ENCODE results near the gene MUC5AC. TPM values are rescaled to one million over a fixed set of nuclear protein-coding genes. Genes with fewer than 3 reads are reported as not detected.

Gene MUC5AC
- total RNA-seq, 1 donor from 2014 or later = not detected

GRCh38 chr11:1217151-1217550 lies 59.4 kb downstream of the MUC5AC start:
- Mint-ChIP-seq H3K4me1 (no peaks in the 10 kb centered on the region), H3K4me3 (no peak overlapping the region), H3K27ac (no peak overlapping the region), H3K9me3 (peaks cover 21% of the 10 kb centered on the region), H3K27me3 (peaks cover 9% of the 10 kb centered on the region), H3K36me3 (ENCODE audit: low read depth) (peaks cover 2% of the 10 kb centered on the region)
- no peak for ATAC-seq (ENCODE audit: low read depth)
- no peak for DNase-seq
- ChIA-PET CTCF (no interaction called here), POLR2A (no interaction called here)
- intact Hi-C loops (cut with micrococcal nuclease) = no loop called here
- TF ChIP-seq, protein P1, sequence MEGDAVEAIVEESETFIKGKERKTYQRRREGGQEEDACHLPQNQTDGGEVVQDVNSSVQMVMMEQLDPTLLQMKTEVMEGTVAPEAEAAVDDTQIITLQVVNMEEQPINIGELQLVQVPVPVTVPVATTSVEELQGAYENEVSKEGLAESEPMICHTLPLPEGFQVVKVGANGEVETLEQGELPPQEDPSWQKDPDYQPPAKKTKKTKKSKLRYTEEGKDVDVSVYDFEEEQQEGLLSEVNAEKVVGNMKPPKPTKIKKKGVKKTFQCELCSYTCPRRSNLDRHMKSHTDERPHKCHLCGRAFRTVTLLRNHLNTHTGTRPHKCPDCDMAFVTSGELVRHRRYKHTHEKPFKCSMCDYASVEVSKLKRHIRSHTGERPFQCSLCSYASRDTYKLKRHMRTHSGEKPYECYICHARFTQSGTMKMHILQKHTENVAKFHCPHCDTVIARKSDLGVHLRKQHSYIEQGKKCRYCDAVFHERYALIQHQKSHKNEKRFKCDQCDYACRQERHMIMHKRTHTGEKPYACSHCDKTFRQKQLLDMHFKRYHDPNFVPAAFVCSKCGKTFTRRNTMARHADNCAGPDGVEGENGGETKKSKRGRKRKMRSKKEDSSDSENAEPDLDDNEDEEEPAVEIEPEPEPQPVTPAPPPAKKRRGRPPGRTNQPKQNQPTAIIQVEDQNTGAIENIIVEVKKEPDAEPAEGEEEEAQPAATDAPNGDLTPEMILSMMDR (IDR thresholded peaks at IDR 0.05) = no peak

GRCh38 chr11:1218256-1218787 lies 60.6 kb downstream of the MUC5AC start:
- intact Hi-C loops (cut with micrococcal nuclease) = no loop called here
- no peak overlapping the region for H3K4me3 Mint-ChIP-seq
- H3K27me3 Mint-ChIP-seq = peaks cover 9% of the 10 kb centered on the region
- ATAC-seq (ENCODE audit: low read depth) (no peak), DNase-seq (no peak)
- CTCF ChIA-PET = no interaction called here
- TF ChIP-seq, protein P1 (IDR thresholded peaks at IDR 0.05) = no peak
- POLR2A ChIA-PET = no interaction called here
- no peak overlapping the region for H3K27ac Mint-ChIP-seq
- peaks cover 13% of the 10 kb centered on the region for H3K9me3 Mint-ChIP-seq
- no peaks in the 10 kb centered on the region for H3K4me1 Mint-ChIP-seq
- no peaks in the 10 kb centered on the region for H3K36me3 Mint-ChIP-seq (ENCODE audit: low read depth)

DNA sequence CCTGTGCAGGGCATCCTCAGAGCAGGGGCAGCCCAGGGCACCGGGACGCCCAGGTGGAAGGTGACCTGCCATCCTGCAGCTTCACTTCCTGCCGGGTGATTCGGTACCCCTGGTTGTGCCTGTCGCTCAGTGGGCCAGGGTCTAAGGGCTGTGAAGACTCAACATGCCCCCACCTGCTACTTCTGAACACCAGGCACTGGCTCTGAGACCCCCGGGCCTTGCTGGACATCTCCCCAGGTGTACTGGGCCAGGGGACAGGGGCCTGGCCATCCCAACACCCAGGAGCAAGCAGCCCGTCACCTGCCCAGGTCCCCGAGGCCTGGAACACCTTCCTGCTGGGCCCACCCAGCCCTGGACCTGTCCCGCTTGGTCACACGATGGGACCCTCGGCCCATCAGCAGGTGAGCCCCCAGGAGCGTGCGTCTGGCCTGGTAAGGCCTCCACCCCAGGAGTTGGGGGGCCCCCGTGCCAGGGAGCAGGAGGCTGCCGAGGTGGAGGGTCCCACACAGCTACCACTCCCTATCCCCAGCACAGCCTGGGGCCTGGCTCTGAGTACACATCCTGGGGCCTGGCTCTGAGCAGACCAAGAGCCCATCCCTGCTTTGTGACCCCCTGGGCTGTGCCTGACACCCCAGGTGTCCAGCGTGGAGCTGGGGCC lies 61.2 kb downstream of the MUC5AC start:
- ATAC-seq (ENCODE audit: low read depth) = no peak
- Mint-ChIP-seq H3K4me1 (no peaks in the 10 kb centered on the region), H3K9me3 (peaks cover 7% of the 10 kb centered on the region), H3K36me3 (ENCODE audit: low read depth) (no peaks in the 10 kb centered on the region), H3K27ac (no peak overlapping the region), H3K27me3 (peaks cover 9% of the 10 kb centered on the region), H3K4me3 (no peak overlapping the region)
- ChIA-PET POLR2A (no interaction called here), CTCF (no interaction called here)
- intact Hi-C loops (cut with micrococcal nuclease) = no loop called here
- TF ChIP-seq, protein P1 (IDR thresholded peaks at IDR 0.05) = no peak
- DNase-seq = no peak

DNA sequence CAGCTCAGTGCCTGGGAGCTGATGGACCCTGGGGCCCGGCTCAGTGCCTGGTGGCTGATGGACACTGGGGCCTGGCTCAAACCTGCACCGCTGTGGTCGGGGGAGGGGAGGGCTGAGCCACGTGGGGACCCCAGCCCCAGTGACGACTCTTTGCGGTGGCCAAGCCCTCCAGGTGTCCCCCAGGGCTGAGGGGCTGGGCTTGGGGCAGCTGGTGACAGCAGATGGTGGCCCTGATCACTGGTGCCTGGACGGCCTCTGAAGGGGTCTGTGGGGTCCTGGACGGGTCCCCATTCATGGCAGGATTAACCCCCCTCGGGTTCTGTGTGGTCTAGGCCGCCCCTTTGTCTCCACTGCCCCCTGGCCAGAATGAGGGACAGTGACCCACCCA lies 61.7 kb downstream of the MUC5AC start:
- Mint-ChIP-seq H3K27me3 (peaks cover 9% of the 10 kb centered on the region), H3K36me3 (ENCODE audit: low read depth) (no peaks in the 10 kb centered on the region), H3K4me3 (no peak overlapping the region), H3K9me3 (peaks cover 4% of the 10 kb centered on the region), H3K4me1 (no peaks in the 10 kb centered on the region), H3K27ac (no peak overlapping the region)
- intact Hi-C loops (cut with micrococcal nuclease) = no loop called here
- TF ChIP-seq, protein P1 (IDR thresholded peaks at IDR 0.05) = no peak
- ATAC-seq (ENCODE audit: low read depth) = no peak
- CTCF ChIA-PET = no interaction called here
- DNase-seq = no peak
- POLR2A ChIA-PET = no interaction called here

GRCh38 chr11:1219834-1220815 lies 62.4 kb downstream of the MUC5AC start:
- DNase-seq (no peak), ATAC-seq (ENCODE audit: low read depth) (no peak)
- CTCF ChIA-PET = no interaction called here
- Mint-ChIP-seq H3K9me3 (peaks cover 2% of the 10 kb centered on the region), H3K27ac (no peak overlapping the region), H3K36me3 (ENCODE audit: low read depth) (no peaks in the 10 kb centered on the region), H3K4me1 (no peaks in the 10 kb centered on the region), H3K4me3 (no peak overlapping the region), H3K27me3 (peaks cover 9% of the 10 kb centered on the region)
- TF ChIP-seq, protein P1 (IDR thresholded peaks at IDR 0.05) = no peak
- intact Hi-C loops (cut with micrococcal nuclease) = no loop called here
- POLR2A ChIA-PET = no interaction called here
